HepG2 (cell line): Measurements from ENCODE around the gene CERS1. TPM values are rescaled to one million over a fixed set of nuclear protein-coding genes. Genes with fewer than 3 reads are reported as not detected.
A peak's percentile ranks its signal among the peaks of the same experiment; 100 is the strongest.

Experiments used
- ARID3A ChIP-seq: IDR thresholded peaks from 2 replicates; pipeline ENCODE4 v1.6.1; 2012; ENCODE audit warnings: low read depth, low read length, improper control_type of control experiment
- GATA4 ChIP-seq: sonication (generic); IDR thresholded peaks from 2 replicates; pipeline ENCODE4 v1.6.1; 2016; ENCODE audit warnings: antibody characterized with exemption, low read depth, borderline replicate concordance
- MYC ChIP-seq: sonication (generic); formaldehyde crosslinking; IDR thresholded peaks from 2 replicates; pipeline ENCODE4 v1.9.0; 2021; ENCODE audit warnings: missing genetic modification reagents, borderline replicate concordance
- NCOR1 ChIP-seq: fragments of 200-600 bp; sonication (generic); IDR thresholded peaks from 2 replicates; pipeline ENCODE4 v1.7.0; 2017; ENCODE audit warnings: antibody characterized with exemption, low read length, borderline replicate concordance
- PAF1 ChIP-seq: IDR thresholded peaks from 2 replicates; pipeline ENCODE4 v1.6.1; 2016; ENCODE audit warnings: missing genetic modification reagents, missing compliant biosample characterization
- PBX3 ChIP-seq: sonication (generic); formaldehyde crosslinking; IDR thresholded peaks from 2 replicates; pipeline ENCODE4 v1.8.1; 2023; ENCODE audit warnings: missing genetic modification reagents, inconsistent platforms, borderline replicate concordance
- PCBP2 ChIP-seq: fragments of 200-400 bp; formaldehyde crosslinking; optimal IDR thresholded peaks from 2 replicates; pipeline ENCODE3; 2018; ENCODE audit warnings: low read length, low read depth; ENCODE audit not compliant: poor library complexity, severe bottlenecking
- POLR2AphosphoS5 ChIP-seq: IDR thresholded peaks from 2 replicates; pipeline ENCODE4 v1.6.1; 2012; ENCODE audit warnings: low read depth, low read length
- RBAK ChIP-seq: sonication (generic); formaldehyde crosslinking; IDR thresholded peaks from 2 replicates; pipeline ENCODE4 v1.5.1; 2020; ENCODE audit warnings: mild to moderate bottlenecking, missing genetic modification reagents
- SIX4 ChIP-seq: sonication (generic); formaldehyde crosslinking; IDR thresholded peaks from 2 replicates; pipeline ENCODE4 v1.4.0; 2020; ENCODE audit warnings: missing genetic modification reagents
- TAF1 ChIP-seq: sonication (generic); formaldehyde crosslinking; IDR thresholded peaks from 2 replicates; pipeline ENCODE4 v1.4.0; 2020; ENCODE audit warnings: missing genetic modification reagents
- TBL1XR1 ChIP-seq: fragments of 150-350 bp; IDR thresholded peaks from 2 replicates; pipeline ENCODE4 v1.6.1; 2014; ENCODE audit warnings: borderline replicate concordance, low read length; ENCODE audit not compliant: partially characterized antibody
- U2AF1 ChIP-seq: fragments of 200-400 bp; formaldehyde crosslinking; optimal IDR thresholded peaks from 2 replicates; pipeline ENCODE3; 2017; ENCODE audit warnings: mild to moderate bottlenecking, low read depth, low read length
- ZBTB46 ChIP-seq: sonication (generic); formaldehyde crosslinking; IDR thresholded peaks from 2 replicates; pipeline ENCODE4 v1.4.0; 2020; ENCODE audit warnings: mild to moderate bottlenecking, missing genetic modification reagents, borderline replicate concordance
- ZFP36L2 ChIP-seq: sonication (generic); formaldehyde crosslinking; IDR thresholded peaks from 2 replicates; pipeline ENCODE4 v1.4.0; 2020; ENCODE audit warnings: missing genetic modification reagents
- ZNF180 ChIP-seq: sonication (generic); formaldehyde crosslinking; IDR thresholded peaks from 2 replicates; pipeline ENCODE4 v1.4.0; 2020; ENCODE audit warnings: low read depth, missing genetic modification reagents, borderline replicate concordance
- ZNF280D ChIP-seq: sonication (generic); formaldehyde crosslinking; IDR thresholded peaks from 2 replicates; pipeline ENCODE4 v1.5.1; 2020; ENCODE audit warnings: mild to moderate bottlenecking, missing genetic modification reagents
- ZNF350 ChIP-seq: sonication (generic); formaldehyde crosslinking; IDR thresholded peaks from 2 replicates; pipeline ENCODE4 v1.4.0; 2020; ENCODE audit warnings: mild to moderate bottlenecking, low read depth, missing genetic modification reagents, borderline replicate concordance
- ZNF354B ChIP-seq: sonication (generic); formaldehyde crosslinking; IDR thresholded peaks from 2 replicates; pipeline ENCODE4 v1.8.0; 2022; ENCODE audit warnings: mild to moderate bottlenecking, missing genetic modification reagents
- ZNF597 ChIP-seq: sonication (generic); formaldehyde crosslinking; IDR thresholded peaks from 2 replicates; pipeline ENCODE4 v1.5.0; 2020; ENCODE audit warnings: missing genetic modification reagents
- ZSCAN29 ChIP-seq: sonication (generic); formaldehyde crosslinking; conservative IDR thresholded peaks from 2 replicates; pipeline ENCODE4 v1.4.0; 2020; ENCODE audit warnings: mild to moderate bottlenecking, missing genetic modification reagents
- polyA plus RNA-seq, 8 experiments: library from polyadenylated mRNA; depleted of rRNA in 3 of 8; stranded (reverse) in 7 of 8; unstranded in 1 of 8; fragments of >200 nt; fragmentation: Illumina TruSeq in 4 of 8; extraction: Trizol in 4 of 8; gene quantifications; 2 replicates each; pipeline versions ENCODE4 v1.2.1 to v1.2.3, GENCODE V29; 2011 to 2016; ENCODE audit warnings: low read depth in 4 of 8, missing spikeins in 1 of 8, mixed read lengths in 1 of 8; ENCODE audit not compliant: insufficient read depth in 1 of 8
- total RNA-seq, 5 experiments: library from RNA; depleted of rRNA; stranded (reverse); fragments of >200 nt; fragmentation: Illumina TruSeq; extraction: Trizol; gene quantifications; 2 replicates each; pipeline ENCODE4 v1.2.3, GENCODE V29; 2016; ENCODE audit warnings: low read depth in 1 of 5

The CERS1 gene
- total and polyA plus RNA-seq, 2 of the 13 experiments (the other 11 are each of a cell fraction or from before 2014, with no cell fraction given) = 4.6 to 9.8 TPM

GRCh38 chr19:18895038-18895823 is 727 bp downstream of the CERS1 start (continued):
- TF ChIP-seq ZBTB46 (no peak), ZSCAN29 (no peak), PAF1 (CRISPR knock-in tag) (no peak), TBL1XR1 (no peak), POLR2AphosphoS5 (no peak), ARID3A (no peak), ZNF354B (CRISPR knock-in tag) (no peak), GATA4 (no peak), NCOR1 (no peak), ZNF597 (CRISPR knock-in tag) (no peak), U2AF1 (no peak), TAF1 (peak; percentile 34; the same call in 1 of the 2 replicates), PCBP2 (no peak), RBAK (CRISPR knock-in tag) (no peak), ZFP36L2 (CRISPR knock-in tag) (no peak), MYC (peak; percentile 77; the same call in 1 of the 2 replicates), ZNF280D (no peak), ZNF180 (CRISPR knock-in tag) (no peak), SIX4 (no peak), ZNF350 (no peak), PBX3 (CRISPR knock-in tag) (no peak)
